Activated T-helper 1 cell treated with anti-CD3 and anti-CD28 coated beads, Interleukin-12 subunit alpha, Interleukin-12 subunit beta, Interleukin-2, Interleukin-4 antibody, amounts not matched to agents 30 ng/mL and 10 ng/mL and 1 ng/mL, durations not matched to agents 14 hours and 24 hours and 36 hours (primary cell): ENCODE measurements around the gene LRRC7. TPM values are rescaled to one million over a fixed set of nuclear protein-coding genes. Genes with fewer than 3 reads are reported as not detected.
"Not testable (repeated sequence)": the region's sequence is repeated elsewhere in the genome, so short reads cannot be mapped to it uniquely, and the experiment has no call there.

Experiments used
- DNase-seq: peaks from one replicate; pipeline ENCODE4 v3.0.0; 2021; ENCODE audit warnings: low spot score
- H3K27ac Mint-ChIP-seq: one replicate; pipeline ENCODE4 v1.8.0; 2021; ENCODE audit warnings: mild to moderate bottlenecking, mixed read lengths
- H3K27me3 Mint-ChIP-seq: one replicate; pipeline ENCODE4 v1.8.0; 2022; ENCODE audit warnings: mild to moderate bottlenecking, moderate library complexity, mixed read lengths; ENCODE audit not compliant: insufficient read depth
- H3K36me3 Mint-ChIP-seq: one replicate; pipeline ENCODE4 v1.8.0; 2021; ENCODE audit warnings: low read depth, mixed read lengths
- H3K4me1 Mint-ChIP-seq: one replicate; pipeline ENCODE4 v1.8.0; 2021; ENCODE audit warnings: low read depth, mixed read lengths
- H3K4me3 Mint-ChIP-seq: one replicate; pipeline ENCODE4 v1.8.0; 2021; ENCODE audit warnings: mild to moderate bottlenecking, moderate library complexity, mixed read lengths
- H3K9me3 Mint-ChIP-seq: one replicate; pipeline ENCODE4 v1.8.0; 2021; ENCODE audit warnings: mixed read lengths
- intact Hi-C: fragments of 100-400 bp; cut with micrococcal nuclease; formaldehyde crosslinking; loops from one replicate; pipeline ENCODE4 v1.15.1; 2024
- total RNA-seq: library from RNA; stranded (reverse); gene quantifications from 2 replicates; pipeline ENCODE4 v1.2.3, GENCODE V29; 2022

The LRRC7 gene
- total RNA-seq, 1 donor from 2014 or later, result not detected

DNA sequence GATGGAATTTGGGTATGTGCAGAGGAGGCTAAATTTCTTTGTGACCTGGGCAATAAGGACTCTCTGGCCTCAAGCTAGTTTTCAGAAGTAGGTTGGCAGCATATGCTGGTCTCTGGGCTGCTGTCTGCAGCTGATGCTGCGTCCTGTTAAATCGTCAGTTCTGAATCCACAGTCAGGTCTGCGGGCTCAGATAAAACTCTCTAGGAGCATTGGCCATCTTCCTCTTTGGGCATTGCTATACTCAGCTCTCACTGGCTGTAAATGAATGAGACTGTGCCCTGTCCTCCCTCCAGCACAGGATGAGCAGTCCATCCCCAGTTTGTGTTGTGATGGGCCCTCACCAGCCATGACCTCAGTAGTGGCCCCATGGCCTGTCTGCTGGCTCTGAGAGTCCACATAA, 365.0 kb downstream of the LRRC7 start:
- Mint-ChIP-seq H3K9me3 (peaks cover 7% of the 10 kb centered on the region), H3K27ac (no peak overlapping the region), H3K4me1 (no peaks in the 10 kb centered on the region), H3K4me3 (no peak overlapping the region), H3K36me3 (no peaks in the 10 kb centered on the region), H3K27me3 (no peaks in the 10 kb centered on the region)
- no peak for DNase-seq
- intact Hi-C loops, result no loop called here

DNA sequence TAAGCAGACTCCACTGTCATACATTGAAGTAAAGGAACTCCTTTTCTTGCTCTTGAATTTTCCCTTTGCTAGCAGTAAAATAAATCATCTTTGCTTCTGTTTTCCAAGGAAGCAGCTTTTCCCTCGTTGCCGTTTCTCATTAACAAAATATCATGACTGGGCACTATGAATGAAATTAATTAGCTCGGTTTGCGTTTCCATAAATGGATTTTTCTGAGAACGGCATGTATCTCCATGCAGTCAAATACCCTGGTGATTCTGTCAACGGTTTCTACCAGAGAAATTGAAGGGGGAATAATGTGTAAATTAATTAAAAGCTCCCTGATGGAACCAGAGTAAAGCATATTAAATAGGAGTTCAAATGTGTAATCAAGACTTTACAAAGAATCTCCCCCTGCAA, 372.5 kb downstream of the LRRC7 start:
- intact Hi-C loops, result no loop called here
- H3K36me3 Mint-ChIP-seq, result no peaks in the 10 kb centered on the region
- no peak overlapping the region for H3K27ac Mint-ChIP-seq
- peaks cover 7% of the 10 kb centered on the region for H3K9me3 Mint-ChIP-seq
- H3K4me3 Mint-ChIP-seq, result no peak overlapping the region
- no peaks in the 10 kb centered on the region for H3K27me3 Mint-ChIP-seq
- H3K4me1 Mint-ChIP-seq, result no peaks in the 10 kb centered on the region
- DNase-seq, result no peak

DNA sequence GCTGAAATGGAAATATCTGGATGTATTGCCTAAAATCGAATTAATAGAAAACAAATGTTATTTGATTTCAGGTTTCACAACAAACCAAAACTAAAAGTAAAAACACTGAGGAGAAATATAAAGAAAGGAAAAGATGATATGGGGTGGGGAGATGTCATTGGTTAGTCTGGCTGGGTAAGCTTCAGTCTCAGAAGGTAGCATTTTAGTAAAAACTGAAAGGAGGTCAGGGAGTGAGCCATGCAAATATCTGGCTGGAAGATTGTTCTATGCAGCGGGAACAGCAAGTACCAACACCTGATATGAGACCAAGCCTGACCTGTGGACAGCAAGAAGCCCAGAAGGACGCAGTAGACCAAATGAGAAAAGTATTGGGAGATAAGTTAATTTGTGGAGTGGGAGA, 373.1 kb downstream of the LRRC7 start:
- H3K27ac Mint-ChIP-seq, result no peak overlapping the region
- intact Hi-C loops, result no loop called here
- no peaks in the 10 kb centered on the region for H3K36me3 Mint-ChIP-seq
- H3K9me3 Mint-ChIP-seq, result peaks cover 7% of the 10 kb centered on the region
- no peak overlapping the region for H3K4me3 Mint-ChIP-seq
- DNase-seq, result no peak
- H3K27me3 Mint-ChIP-seq, result no peaks in the 10 kb centered on the region
- no peaks in the 10 kb centered on the region for H3K4me1 Mint-ChIP-seq

DNA sequence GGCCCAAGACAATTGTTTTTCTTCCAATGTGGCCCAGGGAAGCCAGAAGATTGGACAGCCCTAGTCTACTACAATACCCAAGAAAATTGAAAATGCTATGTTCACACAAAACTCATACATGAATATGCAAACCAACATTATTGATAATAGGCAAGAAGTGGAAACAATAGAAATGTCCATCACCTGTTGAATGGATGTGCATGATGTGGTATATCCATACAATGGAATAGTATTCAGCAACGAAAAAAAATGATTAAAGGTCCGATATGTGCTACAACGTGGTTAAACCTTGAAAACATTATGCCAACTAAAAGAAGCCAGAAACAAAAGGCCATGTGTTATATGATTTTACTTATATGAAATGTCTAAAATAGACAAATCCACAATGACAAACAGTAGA, 375.3 kb downstream of the LRRC7 start:
- no peaks in the 10 kb centered on the region for H3K27me3 Mint-ChIP-seq
- no peaks in the 10 kb centered on the region for H3K36me3 Mint-ChIP-seq
- no peak overlapping the region for H3K27ac Mint-ChIP-seq
- no peak overlapping the region for H3K4me3 Mint-ChIP-seq
- no peak for DNase-seq
- intact Hi-C loops, result no loop called here
- no peaks in the 10 kb centered on the region for H3K4me1 Mint-ChIP-seq
- peaks cover 7% of the 10 kb centered on the region for H3K9me3 Mint-ChIP-seq

DNA sequence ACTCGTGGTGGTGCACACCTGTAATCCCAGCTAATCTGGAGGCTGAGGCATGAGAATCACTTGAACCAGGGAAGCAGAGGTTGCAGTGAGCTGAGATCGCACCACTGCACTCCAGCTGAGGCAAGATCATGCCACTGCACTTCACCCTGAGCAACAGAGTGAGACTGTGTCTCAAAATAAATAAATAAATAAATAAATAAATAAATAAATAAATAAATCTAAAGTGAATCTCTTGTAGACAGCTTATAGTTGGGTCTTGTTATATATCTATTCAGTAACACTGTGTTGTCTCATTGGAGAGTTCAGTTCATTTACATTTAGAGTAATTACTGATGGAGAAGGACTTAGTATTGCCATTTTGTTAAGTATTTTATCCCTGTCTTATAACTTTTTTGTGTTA, 379.2 kb downstream of the LRRC7 start:
- H3K27me3 Mint-ChIP-seq, result no peaks in the 10 kb centered on the region
- no peak for DNase-seq
- H3K27ac Mint-ChIP-seq, result no peak overlapping the region
- H3K4me1 Mint-ChIP-seq, result no peaks in the 10 kb centered on the region
- intact Hi-C loops, result no loop called here
- H3K4me3 Mint-ChIP-seq, result no peak overlapping the region
- no peaks in the 10 kb centered on the region for H3K36me3 Mint-ChIP-seq
- H3K9me3 Mint-ChIP-seq, result peaks cover 7% of the 10 kb centered on the region

DNA sequence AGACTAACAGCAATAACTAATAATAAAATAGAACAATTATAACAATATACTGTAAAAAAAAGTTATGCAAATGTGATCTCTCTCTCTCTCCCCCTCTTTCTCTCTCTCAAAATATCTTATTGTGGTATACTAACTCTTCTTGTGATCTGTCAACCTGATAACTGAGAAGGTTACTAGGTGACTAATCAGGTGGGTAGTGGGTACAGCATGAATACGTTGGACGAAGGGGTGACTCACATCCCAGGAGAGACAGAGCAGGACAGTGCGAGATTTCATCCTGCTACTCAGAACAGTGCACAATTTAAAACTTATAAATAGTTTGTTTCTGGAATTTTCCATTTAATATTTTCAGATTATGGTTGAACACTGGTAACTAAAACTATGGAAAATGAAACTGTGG, 380.1 kb downstream of the LRRC7 start:
- Mint-ChIP-seq H3K36me3 (no peaks in the 10 kb centered on the region), H3K9me3 (peaks cover 5% of the 10 kb centered on the region), H3K4me1 (no peaks in the 10 kb centered on the region), H3K27me3 (no peaks in the 10 kb centered on the region), H3K4me3 (no peak overlapping the region), H3K27ac (no peak overlapping the region)
- no peak for DNase-seq
- intact Hi-C loops, result no loop called here

DNA sequence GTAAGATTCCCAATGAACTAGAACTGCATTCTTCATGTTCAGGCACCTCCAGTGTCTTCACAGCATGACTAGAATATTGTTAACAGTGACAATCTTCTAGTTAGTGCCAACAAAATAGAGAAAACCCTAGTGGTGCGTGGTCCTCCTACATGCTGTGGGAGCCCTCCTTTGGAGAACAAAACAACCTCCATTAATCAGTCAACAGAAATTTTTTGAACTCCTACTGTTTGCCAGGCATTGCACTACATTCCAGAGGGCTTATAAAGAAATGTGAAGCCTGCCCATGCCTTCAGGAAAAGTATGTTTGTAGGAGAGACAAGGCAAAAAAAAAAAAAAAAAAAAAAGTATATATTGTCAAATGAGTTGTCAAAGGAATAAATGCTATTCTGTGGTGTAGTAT, 385.0 kb downstream of the LRRC7 start:
- no peak for DNase-seq
- H3K4me3 Mint-ChIP-seq, result no peak overlapping the region
- H3K4me1 Mint-ChIP-seq, result no peaks in the 10 kb centered on the region
- H3K27me3 Mint-ChIP-seq, result no peaks in the 10 kb centered on the region
- no peaks in the 10 kb centered on the region for H3K9me3 Mint-ChIP-seq
- no peaks in the 10 kb centered on the region for H3K36me3 Mint-ChIP-seq
- intact Hi-C loops, result no loop called here
- H3K27ac Mint-ChIP-seq, result no peak overlapping the region

DNA sequence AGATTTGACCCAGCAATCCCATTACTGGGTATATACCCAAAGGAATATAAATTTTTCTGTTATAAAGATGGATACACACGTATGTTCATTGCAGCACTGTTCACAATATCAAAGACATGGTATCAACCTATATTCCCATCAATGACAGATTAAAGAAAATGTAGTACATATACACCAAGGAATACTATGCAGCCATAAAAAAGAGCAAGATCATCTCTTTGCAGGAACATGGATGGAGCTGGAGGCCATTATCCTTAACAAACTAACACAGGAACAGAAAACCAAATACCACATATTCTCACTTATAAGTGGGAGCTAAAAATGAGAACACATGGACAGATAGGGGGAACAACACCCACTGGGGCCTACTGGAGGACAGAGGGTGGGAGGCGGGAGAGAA, 394.7 kb downstream of the LRRC7 start:
- H3K4me3 Mint-ChIP-seq, H3K36me3 Mint-ChIP-seq, intact Hi-C loops, H3K27ac Mint-ChIP-seq, DNase-seq, H3K4me1 Mint-ChIP-seq, H3K9me3 Mint-ChIP-seq, H3K27me3 Mint-ChIP-seq: not testable (repeated sequence)

DNA sequence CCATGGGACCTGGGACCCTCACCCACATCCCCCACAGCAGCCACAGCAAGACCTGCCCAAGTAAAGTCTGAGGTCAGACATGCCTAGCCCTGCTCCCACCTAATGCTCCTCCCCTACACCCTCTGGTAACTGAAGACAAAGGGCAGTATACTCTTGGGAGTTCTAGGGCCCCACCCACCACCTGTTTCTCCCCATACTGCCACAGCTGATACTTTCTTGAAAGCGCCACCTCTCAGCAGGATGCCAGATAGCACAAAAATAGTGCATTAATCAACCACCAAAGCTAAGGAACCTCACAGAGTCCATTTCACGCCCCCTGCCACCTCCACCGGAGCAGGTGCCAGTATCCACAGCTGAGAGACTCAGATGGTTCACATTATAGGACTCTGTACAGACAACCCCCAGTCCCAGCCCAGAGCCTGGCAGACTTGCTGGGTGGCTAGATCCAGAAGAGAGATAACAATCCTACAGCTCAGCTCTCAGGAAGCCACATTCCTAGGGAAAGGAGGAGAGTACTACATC, 399.6 kb downstream of the LRRC7 start:
- Mint-ChIP-seq H3K27me3 (no peaks in the 10 kb centered on the region), H3K4me1 (no peaks in the 10 kb centered on the region), H3K27ac (no peak overlapping the region), H3K4me3 (no peak overlapping the region), H3K9me3 (peaks cover 8% of the 10 kb centered on the region), H3K36me3 (no peaks in the 10 kb centered on the region)
- no peak for DNase-seq
- intact Hi-C loops, result no loop called here

DNA sequence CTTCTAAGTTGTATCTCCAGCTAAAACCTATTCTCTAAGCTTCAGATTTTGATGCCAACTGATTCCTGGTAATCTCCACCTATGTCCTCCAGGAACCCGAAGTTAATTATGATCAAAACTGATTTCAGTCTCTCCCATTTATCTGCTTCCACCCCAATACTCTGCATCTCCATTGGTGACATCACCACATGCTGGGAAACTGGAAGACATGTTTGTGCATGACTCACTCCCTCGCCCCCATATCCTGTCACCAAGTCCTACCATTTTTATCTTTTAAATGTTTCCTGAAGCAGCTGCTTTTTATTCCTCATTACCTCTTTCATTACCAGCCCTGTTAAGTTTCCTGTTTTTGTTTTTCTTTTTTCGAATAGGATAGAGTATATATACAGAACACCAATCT, 409.2 kb downstream of the LRRC7 start:
- no peak overlapping the region for H3K27ac Mint-ChIP-seq
- H3K27me3 Mint-ChIP-seq, result no peaks in the 10 kb centered on the region
- no peaks in the 10 kb centered on the region for H3K9me3 Mint-ChIP-seq
- H3K4me3 Mint-ChIP-seq, result no peak overlapping the region
- H3K36me3 Mint-ChIP-seq, result no peaks in the 10 kb centered on the region
- intact Hi-C loops, result no loop called here
- no peak for DNase-seq
- no peaks in the 10 kb centered on the region for H3K4me1 Mint-ChIP-seq

DNA sequence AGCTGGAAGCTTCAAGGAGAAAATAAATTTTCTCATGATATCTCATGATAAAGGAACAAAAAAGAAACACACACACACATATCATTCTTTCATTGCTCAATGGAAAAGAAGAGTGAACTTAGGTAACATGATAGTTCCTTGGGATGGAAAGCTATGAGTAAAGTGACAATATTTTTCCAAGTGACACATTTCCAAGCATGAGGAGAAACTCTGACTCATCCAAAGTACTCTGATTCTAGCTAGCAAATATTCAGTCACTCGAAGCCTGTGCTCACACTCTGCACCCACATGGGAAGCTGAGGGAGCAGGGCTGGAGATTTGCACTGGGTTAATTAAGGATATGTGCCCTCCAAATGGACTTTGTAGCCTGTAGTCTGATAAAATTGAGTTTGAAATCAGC, 415.3 kb downstream of the LRRC7 start:
- no peaks in the 10 kb centered on the region for H3K36me3 Mint-ChIP-seq
- intact Hi-C loops, result no loop called here
- no peak overlapping the region for H3K4me3 Mint-ChIP-seq
- no peaks in the 10 kb centered on the region for H3K27me3 Mint-ChIP-seq
- no peak for DNase-seq
- H3K9me3 Mint-ChIP-seq, result no peaks in the 10 kb centered on the region
- H3K27ac Mint-ChIP-seq, result no peak overlapping the region
- H3K4me1 Mint-ChIP-seq, result no peaks in the 10 kb centered on the region

DNA sequence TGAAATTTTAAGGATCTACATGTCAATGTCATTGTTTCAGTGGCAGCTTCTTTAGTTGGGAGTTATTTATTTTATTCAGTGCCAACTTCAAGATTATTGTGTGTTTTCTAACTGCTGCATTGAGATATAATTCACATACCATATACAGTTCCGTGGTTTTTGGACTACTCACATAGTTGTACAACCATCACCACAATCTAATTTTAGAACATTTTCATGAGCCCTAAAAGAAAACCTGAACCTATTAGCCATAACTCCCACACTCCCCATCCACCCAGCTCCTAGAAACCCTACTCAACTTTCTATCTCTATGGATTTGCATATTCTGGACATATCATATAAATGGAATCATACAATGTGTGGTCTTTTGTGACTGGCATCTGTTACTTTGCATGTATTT, 417.7 kb downstream of the LRRC7 start:
- no peak overlapping the region for H3K27ac Mint-ChIP-seq
- H3K4me3 Mint-ChIP-seq, result no peak overlapping the region
- intact Hi-C loops, result no loop called here
- H3K9me3 Mint-ChIP-seq, result no peaks in the 10 kb centered on the region
- no peaks in the 10 kb centered on the region for H3K27me3 Mint-ChIP-seq
- DNase-seq, result no peak
- H3K4me1 Mint-ChIP-seq, result no peaks in the 10 kb centered on the region
- no peaks in the 10 kb centered on the region for H3K36me3 Mint-ChIP-seq

DNA sequence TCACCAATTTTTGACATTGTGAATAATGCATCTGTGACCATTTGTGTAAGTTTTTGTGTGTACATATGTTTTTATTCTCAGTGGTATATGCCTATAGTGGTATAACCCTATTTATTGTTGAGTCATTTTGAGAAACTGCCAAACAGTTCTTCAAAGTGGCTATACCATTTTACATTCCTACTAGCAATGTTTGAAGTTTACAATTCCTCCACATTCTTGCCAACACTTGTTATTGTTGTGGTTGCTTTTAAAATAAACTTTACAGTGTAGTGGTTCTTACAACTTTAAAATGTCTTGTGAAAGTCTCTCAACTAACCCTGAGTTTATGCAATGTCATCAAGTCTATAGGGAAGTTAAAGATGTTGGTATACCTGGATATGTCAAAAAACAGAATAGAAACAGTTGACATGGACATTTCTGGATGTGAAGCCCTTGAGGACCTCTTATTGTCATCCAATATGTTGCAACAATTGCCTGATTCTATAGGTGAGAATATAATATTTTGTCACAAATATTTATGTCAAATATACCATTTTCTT, 418.2 kb downstream of the LRRC7 start:
- intact Hi-C loops, result no loop called here
- Mint-ChIP-seq H3K36me3 (no peaks in the 10 kb centered on the region), H3K27ac (no peak overlapping the region), H3K4me3 (no peak overlapping the region), H3K27me3 (no peaks in the 10 kb centered on the region), H3K9me3 (no peaks in the 10 kb centered on the region), H3K4me1 (no peaks in the 10 kb centered on the region)
- DNase-seq, result no peak

DNA sequence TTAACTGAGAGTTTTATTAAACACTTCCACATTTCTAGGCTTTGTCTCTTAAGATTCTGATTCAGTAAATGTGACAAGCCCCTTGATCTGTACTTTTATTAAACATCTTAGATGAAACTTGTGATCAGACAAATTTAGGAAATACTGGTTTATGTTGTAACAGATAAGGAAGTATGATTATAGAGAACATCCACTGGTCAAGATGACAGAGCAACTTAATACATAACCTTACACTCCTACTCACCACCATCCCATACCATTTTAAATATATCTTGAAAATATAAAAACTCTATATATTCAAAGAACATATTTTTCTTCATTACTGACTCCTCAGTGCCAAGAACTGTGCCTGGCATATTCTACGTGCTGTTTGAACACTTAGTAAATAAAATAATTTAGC, 420.2 kb downstream of the LRRC7 start:
- no peak for DNase-seq
- H3K27ac Mint-ChIP-seq, result no peak overlapping the region
- H3K36me3 Mint-ChIP-seq, result no peaks in the 10 kb centered on the region
- intact Hi-C loops, result no loop called here
- H3K4me1 Mint-ChIP-seq, result no peaks in the 10 kb centered on the region
- no peaks in the 10 kb centered on the region for H3K27me3 Mint-ChIP-seq
- H3K4me3 Mint-ChIP-seq, result no peak overlapping the region
- no peaks in the 10 kb centered on the region for H3K9me3 Mint-ChIP-seq
